ENCODE results near the gene MUL1.
A peak's percentile ranks its signal among the peaks of the same experiment; 100 is the strongest.
"Not testable (repeated sequence)": the region's sequence is repeated elsewhere in the genome, so short reads cannot be mapped to it uniquely, and the experiment has no call there.

The MUL1 gene, protein sequence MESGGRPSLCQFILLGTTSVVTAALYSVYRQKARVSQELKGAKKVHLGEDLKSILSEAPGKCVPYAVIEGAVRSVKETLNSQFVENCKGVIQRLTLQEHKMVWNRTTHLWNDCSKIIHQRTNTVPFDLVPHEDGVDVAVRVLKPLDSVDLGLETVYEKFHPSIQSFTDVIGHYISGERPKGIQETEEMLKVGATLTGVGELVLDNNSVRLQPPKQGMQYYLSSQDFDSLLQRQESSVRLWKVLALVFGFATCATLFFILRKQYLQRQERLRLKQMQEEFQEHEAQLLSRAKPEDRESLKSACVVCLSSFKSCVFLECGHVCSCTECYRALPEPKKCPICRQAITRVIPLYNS

GRCh38 chr1:20507564-20508410 is at the start of gene MUL1:
Gene MUL1 (minus strand): TSS chr1:20508151. CDS start chr1:20508024, 127 bp downstream.
- DNase-seq: peak; percentile 93

GRCh38 chr1:20555758-20556120 is 47.8 kb upstream of the MUL1 start:
- no peak for DNase-seq

DNA sequence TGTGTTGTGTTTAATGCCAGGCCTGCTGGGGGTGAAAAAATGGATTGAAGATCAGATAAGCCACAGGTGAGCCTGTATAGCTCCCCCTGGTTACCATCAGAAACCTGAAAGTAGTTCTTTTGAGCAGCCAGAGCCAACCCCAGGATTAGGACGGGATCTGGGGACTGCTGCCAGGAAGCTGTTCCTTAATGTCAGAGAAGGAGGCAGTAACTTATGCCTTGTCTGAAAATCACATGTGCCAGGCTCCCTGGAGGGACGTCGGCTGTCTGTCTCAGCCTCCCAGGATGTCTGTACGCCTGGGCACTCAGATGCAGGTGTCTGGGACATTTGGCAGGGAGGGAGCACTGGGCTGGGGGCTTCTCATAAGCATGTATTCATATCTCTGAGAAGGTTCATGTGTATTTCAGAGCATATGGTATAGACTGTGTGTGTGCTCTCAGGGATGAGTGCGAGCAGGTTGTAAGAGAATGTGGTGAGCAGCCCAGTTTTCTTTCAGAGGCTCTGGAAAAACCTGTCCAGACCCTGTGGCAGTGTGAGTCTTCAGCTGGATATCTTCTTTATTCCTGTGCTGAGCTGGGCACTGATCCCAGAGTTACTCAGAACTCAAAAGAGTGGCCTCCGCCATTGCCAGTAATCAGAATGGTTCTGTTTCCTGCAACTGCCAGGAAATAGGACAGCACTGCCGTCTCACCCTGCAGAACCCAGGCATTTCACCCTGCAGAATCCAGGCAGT is 47.2 kb upstream of the MUL1 start:
- DNase-seq: peak; percentile 16

- no peak for DNase-seq
Observed at GRCh38 chr1:20552728-20553445, 44.9 kb upstream of the MUL1 start.

DNA sequence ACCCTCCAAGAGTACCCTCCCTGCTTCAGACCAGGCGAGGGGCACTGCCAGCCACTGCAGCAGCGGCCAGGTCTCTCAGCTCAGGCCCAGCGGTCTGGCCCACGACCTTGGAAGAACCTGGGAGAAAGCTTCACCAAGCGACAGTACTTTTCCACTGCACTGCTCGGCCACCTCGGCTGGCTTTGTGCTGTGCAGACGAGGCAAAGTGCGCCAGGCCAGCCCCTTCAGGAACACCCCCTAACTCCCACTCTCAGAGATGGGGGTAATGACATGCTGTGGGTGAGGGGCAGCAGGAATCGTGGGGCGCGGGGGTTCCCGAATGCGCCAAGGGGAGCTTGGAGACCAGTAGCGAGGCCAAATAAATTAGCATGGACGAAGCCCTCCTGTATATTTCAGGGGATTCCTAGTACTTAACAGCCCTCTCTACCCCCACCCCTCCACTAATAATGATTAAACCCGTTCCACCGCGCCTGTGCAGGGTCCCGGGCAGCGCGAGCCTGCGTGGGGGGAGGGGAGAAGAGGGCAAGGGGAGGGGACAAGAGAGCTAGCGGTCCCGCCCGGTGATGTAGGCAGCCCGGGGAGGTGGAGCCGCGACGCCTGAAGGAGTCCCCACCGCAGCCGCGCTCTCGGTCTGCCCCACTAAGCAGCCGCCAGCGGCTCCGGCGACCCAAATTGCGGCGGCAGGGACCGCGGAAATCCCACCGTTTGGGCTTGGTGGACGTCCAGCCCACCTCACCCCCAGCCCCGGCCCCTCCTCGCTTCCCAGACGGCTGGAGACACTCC is 44.2 kb upstream of the MUL1 start, which contains the start of gene FAM43B:
Gene FAM43B (plus strand): TSS at position 629 of the 783 bp plus-strand sequence. CDS start 401 bp downstream, outside the sequence.
- DNase-seq: peak; percentile 71

DNA sequence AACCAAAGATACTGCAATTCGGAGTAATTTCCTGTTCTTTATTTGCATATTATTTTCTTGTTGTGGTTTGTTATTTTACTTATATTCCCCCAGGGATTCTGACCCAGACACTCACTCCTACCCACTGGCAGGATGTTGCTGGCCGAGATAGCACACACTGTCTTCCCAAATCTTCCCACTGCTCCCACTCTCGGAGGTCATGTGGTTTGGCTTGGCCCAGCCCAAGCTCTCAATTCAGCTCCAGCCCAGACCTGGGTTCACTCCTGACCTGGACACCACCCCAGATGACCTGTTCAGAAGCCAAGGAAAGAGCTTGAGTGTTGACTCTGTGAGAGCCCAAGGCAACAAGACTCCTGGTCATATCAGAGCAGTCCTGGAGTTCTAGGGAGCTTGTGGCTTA is 43.2 kb upstream of the MUL1 start:
- no peak for DNase-seq

GRCh38 chr1:20546637-20547036 is 38.7 kb upstream of the MUL1 start:
- no peak for DNase-seq

- no peak for DNase-seq
Observed at GRCh38 chr1:20540281-20540680, 32.3 kb upstream of the MUL1 start.

GRCh38 chr1:20538760-20539551 is 31.0 kb upstream of the MUL1 start:
- DNase-seq: no peak

- no peak for DNase-seq
Observed at GRCh38 chr1:20538227-20538626, 30.3 kb upstream of the MUL1 start.

GRCh38 chr1:20534659-20535417 is 26.9 kb upstream of the MUL1 start:
- no peak for DNase-seq

GRCh38 chr1:20533635-20534034 is 25.7 kb upstream of the MUL1 start:
- DNase-seq: no peak

- no peak for DNase-seq
Observed at GRCh38 chr1:20530901-20531300, 22.9 kb upstream of the MUL1 start.

- DNase-seq: no peak
Observed at GRCh38 chr1:20530306-20530705, 22.4 kb upstream of the MUL1 start.

DNA sequence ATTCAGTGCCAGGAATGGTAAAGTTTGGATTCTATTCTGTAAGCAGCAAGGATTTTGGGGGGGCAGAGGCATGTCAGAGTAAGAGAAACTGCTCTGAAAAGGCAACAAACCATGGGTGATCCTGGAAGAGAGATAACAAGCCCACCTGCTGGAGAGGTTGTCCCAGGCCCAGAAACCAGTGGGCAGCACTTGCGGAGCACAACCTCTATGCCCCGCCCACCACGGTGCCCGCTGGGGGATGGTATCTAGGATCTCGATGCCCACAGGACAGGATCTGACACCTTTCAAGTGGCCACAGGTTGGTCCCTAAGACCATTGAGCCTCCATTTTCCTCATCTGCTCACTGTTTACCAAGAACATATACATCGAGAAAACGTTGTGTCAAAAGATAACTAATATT is 20.3 kb upstream of the MUL1 start:
- no peak for DNase-seq

GRCh38 chr1:20526267-20526666 is 18.3 kb upstream of the MUL1 start:
- DNase-seq: no peak

DNA sequence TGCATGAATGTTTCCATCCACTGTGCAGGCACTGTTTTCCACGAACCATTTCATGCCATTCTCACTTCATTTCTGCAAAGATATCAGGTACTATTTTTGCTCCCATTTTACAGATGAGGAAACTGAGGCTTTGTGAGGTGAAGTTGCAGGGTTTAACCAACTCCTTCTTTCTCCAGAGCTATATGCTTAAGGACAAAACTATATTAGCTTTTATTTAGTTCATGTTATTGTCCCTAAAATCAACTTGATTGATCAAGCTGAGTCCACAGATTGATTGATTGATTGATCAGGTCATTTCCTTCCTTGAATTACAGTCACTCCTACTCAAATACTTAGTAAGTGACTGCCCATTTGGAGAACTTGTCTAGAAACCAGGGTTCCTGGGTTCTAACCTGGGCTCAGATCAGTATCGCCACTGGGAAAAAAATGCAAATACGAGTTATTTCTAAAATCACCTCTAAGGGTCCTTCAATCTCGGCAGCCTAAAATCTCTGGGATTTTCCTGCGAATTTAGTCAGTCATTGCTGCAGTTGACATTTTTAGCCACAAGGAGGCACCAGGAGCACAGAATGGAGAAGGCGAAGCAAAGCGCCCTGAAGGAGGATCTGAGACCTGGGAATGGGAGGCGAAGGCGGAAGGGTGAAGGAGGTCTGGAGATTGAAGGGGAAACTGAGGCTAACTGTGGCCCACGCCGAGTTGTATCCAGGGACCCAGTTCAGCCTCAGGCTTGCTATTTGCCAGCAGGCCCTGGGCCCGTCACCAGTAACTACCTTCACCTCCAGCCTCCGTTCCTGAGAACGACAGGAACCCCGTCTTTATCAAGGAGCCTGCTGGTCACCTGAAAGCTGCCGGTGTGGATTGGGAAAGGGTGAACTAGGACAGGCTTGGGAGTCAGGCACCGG is 14.3 kb upstream of the MUL1 start:
- DNase-seq: peak; percentile 75

DNA sequence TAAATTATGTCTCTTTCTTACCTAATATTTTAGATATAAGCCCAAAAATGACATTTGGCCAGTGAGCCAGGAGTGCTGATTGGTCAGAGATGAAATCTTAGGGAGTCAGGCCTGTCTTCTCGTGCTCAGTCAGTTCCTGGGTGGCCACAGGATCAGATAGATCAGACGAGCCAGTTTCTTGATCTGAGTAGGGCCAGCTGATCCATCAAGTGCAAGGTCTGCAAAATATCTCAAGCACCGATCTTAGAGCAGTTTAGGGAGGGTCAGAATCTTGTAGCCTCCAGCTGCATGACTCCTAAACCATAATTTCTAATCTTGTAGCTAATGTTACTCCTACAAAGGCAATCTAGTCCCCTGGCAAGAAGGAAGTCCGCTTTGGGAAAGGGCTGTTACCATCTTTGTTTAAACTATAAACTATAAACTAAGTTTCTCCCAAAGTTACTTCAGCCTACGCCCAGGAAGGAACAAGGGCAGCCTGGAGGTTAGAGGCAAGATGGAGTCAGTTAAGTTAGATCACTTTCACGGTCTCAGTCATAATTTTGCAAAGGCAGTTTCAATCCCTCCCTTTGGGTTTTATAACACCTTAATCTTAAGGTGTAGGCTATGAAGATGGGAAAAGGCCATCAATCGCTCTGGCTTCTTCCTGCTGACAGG is 11.8 kb upstream of the MUL1 start:
- not testable (repeated sequence) for DNase-seq

Measured in midbrain (tissue), 1 donor.